GM19023 (cell line): ENCODE measurements around the gene RUNX2.

ENCODE experiments used
- ATAC-seq: cut with Tn5 transposase; IDR thresholded peaks from one replicate; pipeline ENCODE4 v1.9.1; 2021; ENCODE audit warnings: mild to moderate bottlenecking, moderate library complexity; ENCODE audit not compliant: unreplicated experiment

RUNX2 gene

GRCh38 chr6:45398075-45398813, 70.1 kb downstream of the RUNX2 start:
- no peak for ATAC-seq

- no peak for ATAC-seq
Observed at GRCh38 chr6:45400021-45400420, 71.9 kb downstream of the RUNX2 start.

DNA sequence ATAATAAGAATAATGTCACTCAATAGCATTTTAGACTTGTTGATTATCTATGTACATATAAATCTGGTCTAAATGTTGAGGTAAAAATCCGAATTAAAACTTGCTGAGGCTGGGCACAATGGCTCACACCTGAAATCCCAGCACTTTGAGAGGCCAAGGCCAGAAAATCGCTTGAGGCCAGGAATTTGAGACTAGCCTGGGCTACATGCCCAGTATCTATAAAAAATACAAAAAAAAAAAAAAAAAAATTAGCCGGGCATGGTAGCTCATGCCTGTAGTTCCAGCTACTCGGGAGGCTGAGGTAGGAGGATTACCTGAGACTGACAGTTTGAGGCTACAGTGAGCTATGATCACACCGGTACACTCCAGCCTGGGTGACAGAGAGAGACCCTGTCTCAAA, 83.8 kb downstream of the RUNX2 start:
- no peak for ATAC-seq

GRCh38 chr6:45415315-45415714, 87.2 kb downstream of the RUNX2 start:
- no peak for ATAC-seq

GRCh38 chr6:45415788-45416518, 87.8 kb downstream of the RUNX2 start:
- no peak for ATAC-seq

DNA sequence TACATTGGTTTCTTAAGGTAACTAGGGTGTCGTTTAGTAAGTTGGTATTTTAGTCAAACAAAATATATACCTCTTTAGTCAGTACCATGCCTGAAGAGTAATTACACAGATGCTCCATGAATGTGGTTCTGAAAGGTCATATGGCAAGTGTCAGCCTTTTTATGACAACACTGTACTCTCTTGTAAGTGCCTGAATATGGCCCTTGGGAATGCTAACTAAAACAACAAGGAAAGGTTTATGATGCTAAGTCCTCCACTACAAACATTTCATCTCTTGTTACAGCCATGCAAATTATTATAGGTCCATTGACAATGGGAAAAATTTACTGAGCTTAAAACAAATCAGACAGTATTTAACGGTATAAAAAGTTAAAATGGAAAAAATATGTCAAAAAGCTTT, 88.6 kb downstream of the RUNX2 start:
- no peak for ATAC-seq

GRCh38 chr6:45417436-45417835, 89.3 kb downstream of the RUNX2 start:
- no peak for ATAC-seq

DNA sequence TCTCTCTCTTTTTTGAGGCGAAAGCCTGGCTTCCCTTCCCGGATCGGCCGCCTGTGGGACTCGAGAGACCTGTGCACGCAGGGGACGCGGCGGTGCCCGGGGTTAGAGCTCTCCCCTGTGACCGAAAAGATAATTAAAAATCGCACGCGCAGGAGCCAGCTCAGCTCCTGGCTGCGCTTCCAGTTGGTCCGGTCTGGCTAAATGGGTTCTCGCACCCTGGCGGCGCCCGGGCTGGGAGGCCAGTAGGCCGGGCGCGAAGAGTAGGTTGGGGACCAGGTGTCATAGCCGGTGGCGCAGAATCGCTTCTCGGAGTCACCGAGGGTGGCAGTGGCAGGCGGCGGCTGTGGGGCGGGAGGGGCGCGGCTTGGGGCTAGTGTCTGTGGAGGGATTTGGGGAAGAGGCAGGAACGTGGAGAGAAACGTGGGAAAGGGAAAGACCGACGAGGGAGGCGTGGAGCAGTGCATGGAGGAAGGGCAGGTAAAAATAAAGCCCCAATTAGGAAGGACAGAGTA, 91.5 kb downstream of the RUNX2 start:
- no peak for ATAC-seq

- no peak for ATAC-seq
Observed at GRCh38 chr6:45420083-45420908, 92.2 kb downstream of the RUNX2 start.

GRCh38 chr6:45420909-45421708, 93.0 kb downstream of the RUNX2 start:
- no peak for ATAC-seq

DNA sequence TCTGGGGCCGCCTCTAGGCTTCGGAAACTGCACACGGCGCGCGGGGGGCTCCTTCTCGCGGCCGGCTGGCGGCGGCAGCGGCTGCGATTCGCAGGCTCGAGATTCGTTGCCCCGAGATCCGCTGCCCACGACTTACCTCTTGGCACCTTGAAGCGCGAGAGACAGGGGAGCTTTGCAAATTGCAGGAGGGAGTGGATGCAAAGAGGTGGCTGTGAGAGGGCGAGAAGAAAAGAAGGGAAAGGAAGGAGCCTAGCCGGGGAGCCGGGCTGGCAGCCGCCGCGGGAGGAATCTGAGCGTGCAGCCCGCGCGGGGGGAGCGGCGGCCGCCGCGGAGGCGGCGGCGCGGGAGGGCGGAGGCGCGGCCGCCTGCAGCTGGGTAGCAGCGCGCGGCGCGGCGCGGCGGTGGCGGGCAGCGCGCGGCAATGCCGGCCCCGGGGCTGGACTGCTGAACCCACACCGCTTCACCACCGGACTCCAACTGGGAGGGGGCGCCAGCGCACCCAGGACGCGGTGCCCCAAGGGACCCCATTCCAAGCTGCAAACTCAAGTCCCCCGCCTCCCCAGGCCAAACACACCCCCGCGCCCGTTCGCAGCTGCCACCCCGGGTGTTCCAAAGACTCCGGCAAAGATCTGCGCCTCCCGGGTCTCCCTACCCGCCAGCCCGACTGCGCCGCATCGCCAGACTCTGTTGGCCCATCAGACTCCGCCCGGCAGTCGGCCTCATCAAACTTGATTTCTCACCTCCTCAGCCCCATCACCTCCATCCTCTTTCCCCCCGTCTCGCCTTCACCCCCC, 93.8 kb downstream of the RUNX2 start:
- ATAC-seq = no peak

GRCh38 chr6:45422503-45423110, 94.5 kb downstream of the RUNX2 start:
- ATAC-seq = no peak

- ATAC-seq = no peak
Observed at GRCh38 chr6:45423111-45423823, 95.1 kb downstream of the RUNX2 start.

- ATAC-seq = no peak
Observed at GRCh38 chr6:45423824-45424450, 95.8 kb downstream of the RUNX2 start.

DNA sequence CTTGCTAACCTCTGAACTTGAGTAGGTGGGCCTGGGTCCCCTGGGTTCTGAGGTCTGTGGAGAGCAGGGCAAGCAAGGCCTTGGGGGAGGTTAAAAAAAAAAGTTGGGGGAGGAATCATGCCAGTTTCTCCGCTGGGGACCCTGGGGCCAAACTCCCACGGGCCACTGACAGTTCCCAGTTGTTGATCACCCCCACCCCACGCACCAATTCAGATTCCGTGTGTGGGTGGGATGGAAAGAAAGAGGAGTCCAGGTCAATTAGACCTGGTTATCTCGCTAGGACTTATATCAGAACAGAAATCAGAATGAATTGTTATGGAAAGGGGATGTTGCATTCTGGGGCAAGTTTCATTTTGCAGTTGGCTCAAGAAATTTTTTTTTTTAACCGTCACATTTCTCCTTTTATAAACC, 96.3 kb downstream of the RUNX2 start:
- ATAC-seq = no peak

DNA sequence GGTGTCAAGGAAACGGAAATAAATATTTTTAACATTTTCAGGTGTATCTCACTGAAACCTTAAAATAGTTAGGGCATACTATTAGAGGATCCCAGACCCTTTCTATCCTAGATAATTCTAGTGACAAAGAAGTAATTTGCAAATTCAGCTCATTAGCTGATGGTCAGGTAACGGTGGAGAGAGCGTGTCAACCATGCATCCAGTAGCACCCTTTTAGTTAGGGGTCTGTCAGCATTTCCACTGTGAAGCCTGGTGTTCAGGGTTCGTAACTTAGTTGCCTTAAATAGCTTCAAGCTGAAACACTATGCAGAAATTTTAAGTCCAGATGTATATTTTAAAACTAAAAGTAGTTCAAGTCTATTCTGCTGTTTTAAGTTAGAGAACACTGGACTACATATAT, 98.1 kb downstream of the RUNX2 start:
- no peak for ATAC-seq

DNA sequence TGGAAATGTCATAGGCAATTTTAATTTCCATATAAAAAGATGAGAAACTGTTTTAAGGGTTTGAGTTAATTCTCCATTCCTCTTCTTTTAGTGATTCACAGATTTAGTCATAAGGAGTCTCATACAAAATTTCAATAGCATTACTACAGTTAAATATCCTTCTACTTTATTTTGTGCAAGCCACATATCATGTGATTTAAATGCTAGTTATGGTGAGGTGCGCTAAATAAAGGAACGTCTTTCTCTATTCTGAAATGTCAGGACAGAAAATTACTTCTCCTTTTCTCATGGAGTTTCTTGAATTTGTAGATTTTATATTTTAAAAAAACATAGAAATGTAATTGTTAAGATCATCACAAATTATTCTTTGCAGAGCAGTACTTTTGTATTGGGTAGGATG, 99.6 kb downstream of the RUNX2 start:
- no peak for ATAC-seq

DNA sequence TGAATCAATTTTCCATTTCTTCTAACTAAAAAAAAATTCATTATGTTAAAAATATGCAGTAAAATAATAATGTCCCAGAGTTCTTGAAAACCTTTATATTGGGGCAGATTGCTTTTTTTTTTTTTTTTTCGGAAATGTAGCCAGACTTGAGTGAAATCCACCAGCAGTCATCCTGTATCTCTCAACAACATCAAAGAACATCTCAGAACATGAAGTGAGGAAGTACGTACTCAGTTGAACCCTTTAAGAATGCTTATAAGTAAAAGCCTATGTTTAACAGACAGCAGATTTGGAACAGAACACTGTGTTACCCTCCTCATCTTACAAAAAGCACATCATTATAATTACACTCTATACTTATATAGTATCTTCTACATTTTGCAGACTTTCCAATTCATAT, 100.6 kb downstream of the RUNX2 start:
- no peak for ATAC-seq
